ENCODE measurements around the gene GLYR1.

GLYR1 gene

GRCh38 chr16:4888428-4889135 lies 41.5 kb upstream of the GLYR1 start:
- Histone ChIP-seq H3K4me3 (ENCODE audit: low read length) (no peak overlapping the region), H3K27me3 (ENCODE audit: control insufficient read depth, insufficient read depth, low read length) (no peaks in the 10 kb centered on the region), H3K4me1 (ENCODE audit: control insufficient read depth, low read depth, low read length) (no peaks in the 10 kb centered on the region), H3K9me3 (ENCODE audit: control insufficient read depth, low read depth, low read length) (no peaks in the 10 kb centered on the region), H3K27ac (ENCODE audit: low read length) (no peak overlapping the region), H3K36me3 (ENCODE audit: control insufficient read depth, low read depth, low read length) (peaks cover 35% of the 10 kb centered on the region), H3K9ac (ENCODE audit: low read length) (no peak overlapping the region)

GRCh38 chr16:4886151-4886550 lies 39.1 kb upstream of the GLYR1 start:
- Histone ChIP-seq H3K36me3 (ENCODE audit: control insufficient read depth, low read depth, low read length) (peaks cover 54% of the 10 kb centered on the region), H3K9me3 (ENCODE audit: control insufficient read depth, low read depth, low read length) (no peaks in the 10 kb centered on the region), H3K27ac (ENCODE audit: low read length) (no peak overlapping the region), H3K4me1 (ENCODE audit: control insufficient read depth, low read depth, low read length) (no peaks in the 10 kb centered on the region), H3K9ac (ENCODE audit: low read length) (no peak overlapping the region), H3K27me3 (ENCODE audit: control insufficient read depth, insufficient read depth, low read length) (no peaks in the 10 kb centered on the region), H3K4me3 (ENCODE audit: low read length) (no peak overlapping the region)

GRCh38 chr16:4884972-4885874 lies 38.1 kb upstream of the GLYR1 start:
- Histone ChIP-seq H3K27ac (ENCODE audit: low read length) (no peak overlapping the region), H3K27me3 (ENCODE audit: control insufficient read depth, insufficient read depth, low read length) (no peaks in the 10 kb centered on the region), H3K9ac (ENCODE audit: low read length) (no peak overlapping the region), H3K4me3 (ENCODE audit: low read length) (no peak overlapping the region), H3K4me1 (ENCODE audit: control insufficient read depth, low read depth, low read length) (no peaks in the 10 kb centered on the region), H3K9me3 (ENCODE audit: control insufficient read depth, low read depth, low read length) (no peaks in the 10 kb centered on the region), H3K36me3 (ENCODE audit: control insufficient read depth, low read depth, low read length) (peaks cover 62% of the 10 kb centered on the region)

GRCh38 chr16:4884209-4884608 lies 37.1 kb upstream of the GLYR1 start:
- Histone ChIP-seq H3K4me1 (ENCODE audit: control insufficient read depth, low read depth, low read length) (no peaks in the 10 kb centered on the region), H3K36me3 (ENCODE audit: control insufficient read depth, low read depth, low read length) (peaks cover 71% of the 10 kb centered on the region)

GRCh38 chr16:4883501-4883900 lies 36.4 kb upstream of the GLYR1 start:
- H3K4me1 ChIP-seq (ENCODE audit: control insufficient read depth, low read depth, low read length): no peaks in the 10 kb centered on the region
- peaks cover 78% of the 10 kb centered on the region for H3K36me3 ChIP-seq (ENCODE audit: control insufficient read depth, low read depth, low read length)
- H3K27ac ChIP-seq (ENCODE audit: low read length): no peak overlapping the region
- H3K27me3 ChIP-seq (ENCODE audit: control insufficient read depth, insufficient read depth, low read length): no peaks in the 10 kb centered on the region
- no peaks in the 10 kb centered on the region for H3K9me3 ChIP-seq (ENCODE audit: control insufficient read depth, low read depth, low read length)
- H3K4me3 ChIP-seq (ENCODE audit: low read length): no peak overlapping the region
- H3K9ac ChIP-seq (ENCODE audit: low read length): no peak overlapping the region

More at GRCh38 chr16:4884209-4884608, 37.1 kb upstream of the GLYR1 start:
- no peak overlapping the region for H3K4me3 ChIP-seq (ENCODE audit: low read length)
- H3K27me3 ChIP-seq (ENCODE audit: control insufficient read depth, insufficient read depth, low read length): no peaks in the 10 kb centered on the region
- H3K27ac ChIP-seq (ENCODE audit: low read length): no peak overlapping the region
- no peak overlapping the region for H3K9ac ChIP-seq (ENCODE audit: low read length)
- no peaks in the 10 kb centered on the region for H3K9me3 ChIP-seq (ENCODE audit: control insufficient read depth, low read depth, low read length)

- H3K36me3 ChIP-seq (ENCODE audit: control insufficient read depth, low read depth, low read length): peaks cover 85% of the 10 kb centered on the region
- no peaks in the 10 kb centered on the region for H3K9me3 ChIP-seq (ENCODE audit: control insufficient read depth, low read depth, low read length)
- H3K27me3 ChIP-seq (ENCODE audit: control insufficient read depth, insufficient read depth, low read length): no peaks in the 10 kb centered on the region
- no peak overlapping the region for H3K4me3 ChIP-seq (ENCODE audit: low read length)
- no peak overlapping the region for H3K27ac ChIP-seq (ENCODE audit: low read length)
- H3K4me1 ChIP-seq (ENCODE audit: control insufficient read depth, low read depth, low read length): no peaks in the 10 kb centered on the region
- H3K9ac ChIP-seq (ENCODE audit: low read length): no peak overlapping the region
Observed at GRCh38 chr16:4882633-4883285, 35.7 kb upstream of the GLYR1 start.

GRCh38 chr16:4882000-4882632 lies 35.0 kb upstream of the GLYR1 start:
- Histone ChIP-seq H3K4me3 (ENCODE audit: low read length) (no peak overlapping the region), H3K27me3 (ENCODE audit: control insufficient read depth, insufficient read depth, low read length) (no peaks in the 10 kb centered on the region), H3K36me3 (ENCODE audit: control insufficient read depth, low read depth, low read length) (peaks cover 86% of the 10 kb centered on the region), H3K9ac (ENCODE audit: low read length) (no peak overlapping the region), H3K9me3 (ENCODE audit: control insufficient read depth, low read depth, low read length) (no peaks in the 10 kb centered on the region), H3K27ac (ENCODE audit: low read length) (no peak overlapping the region), H3K4me1 (ENCODE audit: control insufficient read depth, low read depth, low read length) (no peaks in the 10 kb centered on the region)

- H3K27ac ChIP-seq (ENCODE audit: low read length): no peak overlapping the region
- H3K9ac ChIP-seq (ENCODE audit: low read length): no peak overlapping the region
- peaks cover 80% of the 10 kb centered on the region for H3K36me3 ChIP-seq (ENCODE audit: control insufficient read depth, low read depth, low read length)
Observed at GRCh38 chr16:4880006-4880580, 33.0 kb upstream of the GLYR1 start.

GRCh38 chr16:4879049-4879448 lies 32.0 kb upstream of the GLYR1 start:
- no peak overlapping the region for H3K4me3 ChIP-seq (ENCODE audit: low read length)
- H3K36me3 ChIP-seq (ENCODE audit: control insufficient read depth, low read depth, low read length): peaks cover 82% of the 10 kb centered on the region
- H3K4me1 ChIP-seq (ENCODE audit: control insufficient read depth, low read depth, low read length): no peaks in the 10 kb centered on the region
- no peak overlapping the region for H3K27ac ChIP-seq (ENCODE audit: low read length)
- no peaks in the 10 kb centered on the region for H3K9me3 ChIP-seq (ENCODE audit: control insufficient read depth, low read depth, low read length)
- H3K9ac ChIP-seq (ENCODE audit: low read length): no peak overlapping the region
- H3K27me3 ChIP-seq (ENCODE audit: control insufficient read depth, insufficient read depth, low read length): no peaks in the 10 kb centered on the region

More at GRCh38 chr16:4880006-4880580, 33.0 kb upstream of the GLYR1 start:
- Histone ChIP-seq H3K27me3 (ENCODE audit: control insufficient read depth, insufficient read depth, low read length) (no peaks in the 10 kb centered on the region), H3K9me3 (ENCODE audit: control insufficient read depth, low read depth, low read length) (no peaks in the 10 kb centered on the region), H3K4me1 (ENCODE audit: control insufficient read depth, low read depth, low read length) (no peaks in the 10 kb centered on the region), H3K4me3 (ENCODE audit: low read length) (no peak overlapping the region)

- Histone ChIP-seq H3K27ac (ENCODE audit: low read length) (no peak overlapping the region), H3K9ac (ENCODE audit: low read length) (no peak overlapping the region), H3K4me3 (ENCODE audit: low read length) (no peak overlapping the region), H3K9me3 (ENCODE audit: control insufficient read depth, low read depth, low read length) (no peaks in the 10 kb centered on the region), H3K27me3 (ENCODE audit: control insufficient read depth, insufficient read depth, low read length) (no peaks in the 10 kb centered on the region), H3K4me1 (ENCODE audit: control insufficient read depth, low read depth, low read length) (no peaks in the 10 kb centered on the region), H3K36me3 (ENCODE audit: control insufficient read depth, low read depth, low read length) (peaks cover 82% of the 10 kb centered on the region)
Observed at GRCh38 chr16:4877380-4877685, 30.2 kb upstream of the GLYR1 start.
